Left hindlimb (tissue), 1 donor: ENCODE results near the gene LAMB2.

Experiments used
- DNase-seq: peaks from one replicate; pipeline ENCODE4 v3.0.0-alpha.2; 2018

Gene LAMB2

DNA sequence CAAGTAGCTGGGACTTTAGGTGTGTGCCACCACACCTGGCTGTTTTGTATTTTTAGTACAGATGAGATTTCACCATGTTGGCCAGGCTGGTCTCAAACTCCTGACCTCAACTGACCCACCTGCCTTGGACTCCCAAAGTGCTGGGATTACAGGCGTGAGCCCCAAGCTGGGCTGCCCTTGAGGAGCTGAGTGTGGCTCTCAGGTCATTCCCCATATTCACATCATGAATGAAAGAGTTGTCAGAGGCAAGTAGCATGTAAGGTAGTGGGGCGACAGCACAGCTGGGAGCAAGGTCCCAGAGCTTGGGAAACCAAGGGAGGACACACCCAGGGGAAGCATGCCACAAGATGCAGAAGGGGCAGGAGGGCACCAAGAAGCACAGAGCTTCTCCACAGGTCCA is 28.3 kb upstream of the LAMB2 start:
- no peak for DNase-seq

DNA sequence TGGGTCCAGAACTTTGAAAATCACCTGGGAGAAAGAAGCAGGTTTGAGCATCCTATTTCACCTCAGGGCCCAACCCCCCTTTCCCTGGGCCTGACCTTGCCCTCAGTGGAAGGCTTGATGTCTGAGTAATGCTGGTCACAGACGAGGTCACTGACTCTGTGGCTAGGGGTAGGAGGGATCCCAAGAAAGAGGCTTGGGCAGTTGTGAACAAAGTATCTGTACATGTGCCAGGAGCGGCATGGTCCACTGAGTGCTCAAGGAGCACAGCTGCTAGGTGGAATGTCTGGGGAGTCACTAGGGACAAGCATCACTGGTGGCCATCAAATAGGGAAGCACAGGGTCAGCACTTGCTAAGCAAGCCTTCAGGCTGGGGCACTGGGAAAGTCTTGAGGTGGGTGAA is 25.9 kb upstream of the LAMB2 start:
- DNase-seq = no peak

DNA sequence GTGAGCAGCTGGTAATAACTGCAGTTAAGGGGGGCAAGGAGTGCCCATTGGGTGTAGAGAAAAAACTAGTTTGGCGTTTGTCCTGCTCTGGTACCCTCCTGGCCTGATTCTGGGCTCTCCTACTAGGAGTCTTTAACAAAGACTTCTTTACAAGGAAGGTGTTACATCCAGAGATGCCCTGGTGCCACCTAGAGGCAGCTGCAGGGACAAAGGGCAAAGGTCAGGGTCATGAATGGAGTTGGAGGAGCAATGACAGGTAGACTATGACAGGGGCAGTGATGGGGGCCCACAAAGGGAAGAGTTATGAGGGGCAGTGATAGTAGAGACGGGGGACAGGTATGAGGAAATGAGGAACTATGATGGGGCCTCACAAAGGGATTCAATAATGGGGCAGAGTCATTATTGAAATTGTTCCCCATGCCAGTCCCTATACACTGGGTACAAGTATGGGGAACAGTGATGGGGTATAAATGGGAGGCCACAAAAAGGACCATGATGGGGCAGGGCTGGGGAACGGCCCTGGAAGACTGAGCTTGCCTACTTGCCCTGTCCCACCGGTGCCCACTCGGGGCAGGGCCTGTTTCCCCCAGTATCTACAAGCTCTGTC is 25.4 kb upstream of the LAMB2 start:
- no peak for DNase-seq

DNA sequence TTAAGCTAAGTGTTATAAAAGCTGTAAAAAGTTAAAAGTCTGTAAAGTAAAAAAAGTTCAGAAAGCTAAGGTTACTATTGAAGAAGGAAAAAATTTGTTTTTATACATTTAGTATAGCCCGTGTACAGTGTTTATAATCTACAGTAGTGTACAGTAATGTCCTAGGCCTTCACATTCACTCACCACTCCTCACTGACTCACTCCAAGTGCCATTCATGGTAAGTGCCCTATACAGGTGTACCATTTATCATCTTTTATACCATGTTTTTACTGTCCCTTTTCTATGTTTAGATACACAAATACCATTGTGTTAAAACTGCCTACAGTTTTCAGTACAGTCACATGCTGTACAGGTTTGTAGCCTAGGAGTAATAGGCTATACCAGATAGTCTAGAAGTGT is 24.4 kb upstream of the LAMB2 start:
- DNase-seq = no peak

DNA sequence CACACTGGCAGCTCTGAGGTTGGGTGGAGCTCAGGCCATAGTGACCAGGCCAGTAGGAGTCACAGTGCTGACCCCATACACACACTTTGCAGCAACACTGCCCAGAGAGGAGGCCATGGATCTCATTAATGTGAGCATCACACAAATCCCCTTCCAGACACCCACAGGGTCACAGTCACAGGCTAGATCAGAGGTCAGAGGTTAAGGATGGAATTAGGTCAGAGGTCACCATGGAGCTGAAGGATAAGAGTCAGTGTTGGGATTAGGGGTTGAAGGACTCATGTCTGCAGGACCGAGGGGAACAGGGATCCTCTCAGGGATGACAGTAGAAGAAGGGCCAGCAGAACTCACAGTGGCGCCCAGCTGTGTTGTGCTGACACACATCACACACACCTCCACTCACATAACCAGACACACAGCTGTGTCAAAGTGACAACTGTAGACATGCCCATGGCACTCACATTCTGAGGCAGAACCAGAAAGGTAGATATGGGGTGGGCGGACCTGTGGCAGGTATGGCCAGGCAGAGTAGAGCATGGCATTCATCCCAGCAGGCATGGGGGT is 20.6 kb upstream of the LAMB2 start:
- DNase-seq = no peak

DNA sequence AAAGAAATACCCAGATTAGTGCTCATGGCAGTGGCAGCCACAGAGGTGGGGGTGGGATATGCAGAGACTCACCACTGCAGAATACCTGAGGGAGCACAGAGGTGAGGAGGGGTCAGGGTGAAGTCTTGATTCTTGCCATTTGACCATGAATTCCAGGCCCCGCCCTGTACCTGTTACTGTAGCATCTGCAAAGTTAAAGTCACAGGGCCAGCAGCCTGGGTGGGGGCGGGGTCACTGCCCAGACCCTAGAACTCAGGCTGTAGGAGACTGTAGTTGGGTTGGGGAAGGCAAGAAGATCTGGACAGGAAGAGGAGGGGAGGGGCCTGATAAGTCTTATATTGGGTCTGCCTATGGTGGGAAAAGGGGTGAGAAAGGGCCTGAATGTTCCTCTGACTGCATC is 18.8 kb upstream of the LAMB2 start:
- no peak for DNase-seq

DNA sequence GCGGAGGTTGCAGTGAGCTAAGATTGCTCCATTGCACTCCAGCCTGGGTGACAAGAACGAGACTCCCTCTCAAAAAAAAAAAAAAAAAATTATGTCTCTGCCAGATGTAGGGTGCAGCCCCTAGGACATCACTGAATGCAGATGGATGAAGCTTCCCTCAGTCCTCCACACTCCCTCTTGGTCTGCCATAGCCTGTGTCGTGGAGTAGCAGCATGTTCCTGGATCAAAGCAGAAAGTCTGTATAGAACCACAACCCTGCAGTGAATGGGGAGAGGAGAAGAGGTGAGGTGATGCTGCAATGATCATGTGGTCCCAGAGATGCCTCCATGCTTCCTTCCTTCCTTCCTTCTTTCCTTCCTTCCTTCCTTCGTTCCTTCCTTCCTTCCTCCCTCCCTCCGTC is 15.3 kb upstream of the LAMB2 start:
- DNase-seq = no peak

DNA sequence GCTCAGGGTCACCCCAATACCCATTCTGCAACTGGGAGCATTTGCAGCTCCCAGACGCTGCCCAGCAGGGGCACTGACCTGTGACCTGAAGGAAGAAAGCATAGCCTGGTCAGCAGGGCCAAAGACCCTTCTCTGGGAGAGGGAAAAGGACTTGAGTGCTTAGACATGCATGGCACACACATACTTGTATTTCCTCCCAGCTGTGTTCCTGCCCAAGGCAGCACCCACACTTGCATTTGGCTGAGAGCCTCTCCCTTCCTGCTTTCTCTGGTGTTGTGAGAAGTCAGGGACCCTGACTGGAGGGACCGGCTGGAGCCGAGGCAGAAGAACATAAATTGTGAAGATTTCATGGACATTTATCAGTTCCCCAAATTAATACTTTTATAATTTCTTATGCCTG is 7.2 kb upstream of the LAMB2 start:
- no peak for DNase-seq

DNA sequence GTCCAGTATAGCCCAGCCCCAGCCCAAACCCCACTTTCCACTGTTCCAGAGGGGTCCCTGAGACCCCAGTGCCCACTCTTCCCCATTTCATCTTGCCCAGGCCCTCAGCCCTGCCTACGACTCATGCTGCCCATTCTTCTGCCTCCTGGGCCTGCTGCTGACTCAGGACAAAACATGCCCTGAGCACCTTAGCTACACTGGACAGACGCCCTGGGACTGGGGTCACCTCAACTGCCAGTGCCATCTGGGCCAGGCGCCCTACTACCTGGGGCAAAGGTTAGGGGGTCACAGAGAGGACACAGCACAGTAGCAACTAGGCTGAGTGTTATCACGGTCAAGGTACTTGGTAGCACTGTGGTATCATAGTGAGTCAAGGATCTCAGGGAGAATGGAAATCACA is 2.6 kb upstream of the LAMB2 start:
- DNase-seq = no peak

DNA sequence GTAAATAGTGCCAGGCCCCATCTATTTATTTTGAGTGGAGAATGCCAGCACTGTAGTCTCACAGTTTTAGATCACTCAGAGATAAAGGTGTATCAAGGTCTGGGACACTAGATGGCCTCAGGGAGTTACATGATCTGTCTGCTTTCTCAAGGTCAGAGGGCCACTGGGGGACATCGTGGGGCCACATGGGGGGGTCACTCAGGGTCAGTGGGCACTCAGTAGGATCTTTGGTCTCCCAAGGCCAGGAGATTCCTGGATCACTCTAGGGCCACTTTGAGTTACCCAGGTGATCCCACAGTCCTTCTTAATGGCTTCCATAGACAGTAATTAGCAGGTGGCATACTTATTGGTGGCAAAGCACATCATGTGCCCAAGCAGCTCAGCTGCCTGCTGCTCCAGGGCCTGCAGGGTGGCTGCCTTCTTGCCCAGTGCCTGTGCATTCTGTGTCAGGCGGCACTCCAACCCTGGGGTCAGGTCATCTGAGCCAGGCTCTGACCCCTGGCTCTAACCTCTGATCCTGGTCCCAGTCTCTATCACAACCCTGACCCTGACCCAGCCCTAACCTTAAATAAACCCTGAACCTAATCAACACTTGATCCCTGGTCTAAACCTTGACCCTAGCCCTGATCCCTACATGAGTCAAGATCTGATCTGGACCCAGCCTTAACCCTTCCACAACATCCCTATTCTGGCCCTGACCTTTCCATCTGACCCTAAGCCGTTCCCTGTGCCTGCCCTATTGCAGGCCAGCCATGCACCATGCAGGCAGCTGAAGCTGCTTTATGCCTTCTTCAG is 1.8 kb upstream of the LAMB2 start:
- no peak for DNase-seq

DNA sequence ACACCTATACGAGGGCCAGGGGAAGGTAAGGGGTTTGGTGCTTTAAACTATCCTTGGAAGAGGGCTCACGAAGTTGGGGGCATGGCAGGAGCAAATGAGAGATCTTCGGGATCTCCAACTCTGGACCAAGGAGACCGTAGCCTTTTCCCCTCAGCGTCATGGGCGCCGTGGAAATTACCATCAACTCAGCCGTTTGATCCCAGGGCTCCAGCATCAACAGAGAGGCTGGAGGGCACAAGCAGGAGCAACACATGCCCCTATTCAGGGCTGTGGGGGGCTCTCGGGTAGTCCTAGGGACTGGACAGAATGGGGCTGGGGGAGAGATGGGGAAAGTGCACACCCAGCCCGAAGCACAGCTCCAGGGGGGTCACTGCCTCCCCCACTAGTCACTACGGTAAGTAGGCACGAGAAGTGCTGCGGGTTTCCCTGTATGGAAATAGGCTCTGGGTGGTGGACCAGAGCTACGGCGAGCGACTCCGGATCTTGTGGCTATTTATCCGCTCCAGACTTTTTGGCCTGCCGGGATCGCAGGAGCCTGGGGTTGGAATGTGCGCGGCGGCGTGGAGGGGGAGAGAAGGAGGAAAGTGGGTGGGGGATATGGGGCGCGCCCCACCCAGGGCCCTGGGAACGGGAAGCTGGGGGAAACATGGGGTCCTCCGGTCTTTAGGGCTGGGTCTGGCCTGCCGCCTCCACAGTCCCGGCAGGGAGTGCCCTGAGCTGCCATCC is 539 bp upstream of the LAMB2 start:
- DNase-seq = peak; percentile 92

DNA sequence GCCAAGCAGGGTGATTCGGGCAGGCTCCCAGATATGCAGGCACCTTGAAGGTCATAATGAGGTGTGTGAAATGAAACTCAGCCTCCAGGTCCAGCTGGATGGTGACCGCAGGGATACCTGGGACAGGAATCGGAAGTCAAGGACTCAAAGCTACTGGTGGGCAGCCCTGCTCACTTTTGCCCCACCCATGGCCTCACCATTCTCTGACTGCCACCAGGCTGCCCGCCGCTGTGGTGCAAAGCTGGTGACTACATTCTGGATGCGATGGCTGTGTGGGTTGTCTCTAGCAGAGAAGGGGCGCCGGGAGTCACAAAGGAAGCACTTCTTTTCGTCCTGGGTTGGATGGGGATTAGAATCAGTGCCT is 795 bp downstream of the LAMB2 start:
- no peak for DNase-seq

DNA sequence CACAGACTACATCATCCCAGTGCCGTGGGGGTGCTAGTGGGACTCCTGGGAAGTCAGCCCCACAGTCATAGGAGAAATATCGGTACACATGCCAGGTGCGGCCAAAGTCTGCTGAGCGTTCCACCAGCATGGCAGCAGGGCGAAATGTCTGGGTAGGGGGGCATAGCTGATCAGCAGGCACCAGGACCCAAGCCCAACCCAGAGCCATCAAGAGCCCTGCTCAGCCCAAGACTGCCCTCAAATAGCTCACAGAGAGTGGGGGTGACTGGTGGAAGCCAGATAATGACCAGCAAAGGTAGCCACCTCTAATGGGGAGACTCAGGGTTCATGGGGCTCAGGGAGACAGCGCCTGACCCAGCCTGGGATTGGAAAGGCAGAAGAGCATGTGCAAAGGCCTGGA is 1.3 kb downstream of the LAMB2 start:
- DNase-seq = no peak

DNA sequence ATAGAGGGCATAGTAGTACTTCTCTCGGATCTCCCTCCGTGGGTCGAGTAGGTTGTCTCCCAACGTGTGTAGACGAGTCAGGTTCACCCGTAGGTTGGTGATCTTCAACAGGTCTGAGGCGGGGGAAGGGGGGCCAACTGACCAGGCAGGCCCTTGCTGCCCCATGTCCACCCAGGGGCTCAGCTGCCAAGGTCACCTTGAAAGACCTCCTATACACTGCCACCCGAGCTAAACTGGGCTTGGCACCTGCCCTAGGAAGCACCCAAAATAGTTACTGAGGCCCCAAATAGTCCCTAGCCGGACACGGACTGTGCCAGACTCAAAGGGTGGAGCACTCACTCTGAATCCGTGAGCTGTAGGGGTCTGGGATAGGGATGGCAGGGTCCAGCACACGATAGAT is 1.8 kb downstream of the LAMB2 start:
- DNase-seq = no peak

DNA sequence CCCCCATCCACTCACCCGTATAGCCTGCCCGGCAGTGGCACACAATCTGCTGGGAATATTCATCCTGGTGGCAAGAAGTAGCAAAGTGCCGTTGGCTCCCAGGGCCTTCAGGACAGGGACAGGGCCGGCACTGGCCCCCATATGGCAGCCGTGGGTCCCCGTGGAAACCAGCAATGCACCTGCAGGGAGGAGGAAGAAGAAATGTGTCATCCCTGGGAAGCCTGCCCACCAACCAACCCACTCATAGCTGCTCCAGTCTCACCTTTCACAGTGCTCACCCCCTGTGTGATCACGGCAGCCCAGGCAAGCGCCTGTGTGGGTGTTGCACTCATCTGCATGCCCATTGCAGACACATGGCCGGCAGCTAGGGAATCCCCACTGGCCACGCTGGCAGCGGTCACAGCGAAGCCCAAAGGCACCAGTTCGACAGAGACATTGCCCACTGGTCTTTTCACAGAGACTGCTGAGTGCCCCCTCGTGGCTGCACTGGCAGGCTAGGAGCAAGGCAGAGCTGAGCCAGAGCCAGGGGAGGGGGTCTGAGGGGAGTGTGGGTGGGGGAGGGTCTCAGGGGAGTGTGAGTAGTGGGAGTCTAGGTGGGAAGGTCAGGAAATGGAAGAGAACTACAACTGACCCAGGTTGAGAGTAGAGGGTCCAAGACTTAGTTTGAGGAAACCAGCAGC is 7.7 kb downstream of the LAMB2 start:
- DNase-seq = no peak

DNA sequence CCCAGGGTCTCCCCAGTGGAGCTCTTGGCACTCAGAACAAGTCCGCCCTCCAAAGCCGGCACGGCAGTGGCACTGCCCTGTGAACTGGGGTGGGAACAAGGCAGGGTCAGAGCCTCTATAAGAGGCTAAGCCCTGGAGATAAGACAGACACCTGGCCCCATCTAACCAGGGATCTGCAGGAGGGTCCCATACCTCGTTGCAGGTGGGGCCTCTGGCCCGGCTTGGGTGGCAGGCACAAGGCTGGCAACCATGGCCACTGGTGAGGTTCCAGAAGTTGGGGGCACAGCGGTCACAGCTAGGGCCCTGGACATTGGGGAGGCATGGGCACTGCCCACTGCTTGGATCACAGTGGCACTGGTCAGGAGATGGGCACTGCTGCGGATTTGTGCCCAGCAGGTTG is 8.6 kb downstream of the LAMB2 start:
- DNase-seq = no peak

DNA sequence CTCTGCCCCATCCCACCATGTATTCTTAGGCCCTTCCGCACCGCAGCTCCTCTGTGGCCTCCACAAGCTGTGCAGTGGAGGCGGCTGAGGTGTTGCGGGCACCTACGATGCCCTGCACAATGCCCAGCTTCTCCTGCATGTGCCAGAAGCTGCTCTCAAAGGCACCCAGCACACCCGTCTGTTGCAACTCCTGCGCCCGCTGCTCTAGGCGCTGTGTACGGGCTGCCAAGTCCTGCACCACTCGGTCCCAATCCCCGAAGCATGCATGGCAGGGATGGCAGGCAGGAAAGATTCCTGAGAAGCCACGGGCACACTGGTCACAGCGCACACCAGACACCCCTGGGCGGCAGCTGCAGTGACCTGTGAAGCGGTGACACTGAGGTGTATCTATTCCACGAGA is 9.2 kb downstream of the LAMB2 start:
- no peak for DNase-seq

DNA sequence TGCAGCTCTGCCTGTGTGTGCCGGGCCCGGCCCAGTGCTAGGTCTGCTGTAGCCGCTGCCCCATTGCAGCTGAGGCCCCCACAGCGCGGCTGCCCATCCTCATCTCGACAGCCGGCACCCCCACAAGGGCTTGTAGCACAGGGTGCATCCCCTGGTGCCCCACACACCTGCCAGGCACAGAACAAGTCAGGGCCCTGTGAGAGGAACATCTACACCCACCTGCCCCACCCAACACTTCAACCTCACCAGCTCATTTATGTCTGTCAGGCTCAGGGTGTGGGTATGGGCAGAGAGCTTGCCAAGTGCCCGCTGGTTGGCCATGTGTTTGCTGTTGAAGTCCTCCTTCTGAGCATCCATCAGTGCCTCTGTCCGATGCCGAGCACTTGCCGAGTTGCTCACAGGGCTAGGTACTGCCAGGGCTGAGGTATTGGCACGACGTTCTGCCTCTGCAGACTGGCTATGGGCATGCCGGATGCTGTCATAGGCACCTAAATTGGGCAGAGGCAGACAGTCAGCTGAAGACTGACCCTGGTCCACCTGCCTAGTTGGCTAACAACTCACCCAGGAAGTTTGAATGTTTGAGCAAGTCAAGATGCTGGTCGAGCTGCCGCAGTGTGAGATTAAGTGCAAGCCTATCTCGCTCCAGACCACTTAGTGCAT is 9.8 kb downstream of the LAMB2 start:
- no peak for DNase-seq

DNA sequence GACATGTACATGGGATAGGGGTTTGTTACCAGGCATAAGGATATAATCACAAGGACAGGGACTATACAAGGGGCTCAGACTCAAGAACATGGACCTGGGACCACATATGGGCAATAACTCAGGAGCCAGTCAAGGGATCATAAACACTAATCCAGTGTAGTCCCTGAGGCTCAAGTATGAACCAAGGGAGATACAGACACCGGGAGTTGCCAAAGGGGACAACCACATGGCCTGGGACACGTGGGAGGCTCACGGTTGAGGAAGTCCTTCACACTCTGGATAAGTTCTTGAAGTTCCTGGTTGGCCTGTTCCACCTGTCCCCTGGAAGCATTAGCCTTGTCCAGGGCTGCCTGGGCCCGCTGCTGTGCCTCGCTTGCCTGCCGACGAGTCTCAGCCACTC is 10.4 kb downstream of the LAMB2 start:
- no peak for DNase-seq

DNA sequence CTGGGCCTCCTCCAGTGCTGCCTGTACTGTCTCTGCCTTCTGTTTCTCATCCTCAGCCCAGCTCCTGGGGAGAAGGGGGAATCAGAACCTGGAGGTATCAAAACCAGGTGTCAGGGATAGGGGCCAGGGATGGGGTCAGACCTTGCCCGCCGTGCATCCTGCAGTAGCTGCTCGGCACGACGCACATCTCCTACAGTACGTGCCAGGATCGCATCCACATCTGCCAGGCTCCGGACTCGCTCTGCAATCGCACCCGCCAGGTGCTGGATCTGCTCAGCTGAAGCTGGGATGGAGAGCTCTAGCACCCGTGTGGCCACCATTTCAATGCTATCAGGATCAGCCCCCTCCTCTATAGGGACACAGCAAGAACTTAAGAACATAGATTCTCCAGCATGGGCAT is 10.8 kb downstream of the LAMB2 start:
- no peak for DNase-seq

DNA sequence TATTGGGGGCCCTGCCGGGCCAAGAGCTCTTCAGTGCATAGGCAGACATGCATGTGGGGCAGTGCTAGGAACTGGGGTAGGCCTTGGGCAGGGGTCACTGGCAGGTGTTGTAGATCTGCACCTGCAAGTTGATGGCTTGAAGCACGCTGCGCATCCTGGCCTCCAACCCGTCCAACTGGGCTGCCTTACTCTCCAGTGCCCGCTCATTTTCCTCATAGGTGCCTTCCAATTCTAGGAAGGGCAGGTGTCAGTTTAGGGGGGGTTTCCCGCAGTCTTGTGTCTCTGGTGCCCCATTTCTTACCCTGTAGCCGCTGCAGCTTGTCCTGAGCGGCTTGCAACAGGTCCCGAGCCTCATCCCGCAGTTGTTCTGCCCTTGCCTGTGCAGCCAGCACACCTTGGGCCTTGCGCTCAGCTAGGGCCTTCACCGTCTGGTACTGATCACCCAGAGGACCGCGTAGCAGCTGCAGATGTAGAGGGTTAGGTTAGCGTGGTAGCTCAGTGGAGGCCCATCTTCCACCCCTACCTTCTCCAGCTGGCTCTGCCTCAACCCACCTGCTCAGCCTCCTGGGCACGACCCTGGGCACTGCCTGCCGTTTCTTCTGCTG is 11.6 kb downstream of the LAMB2 start:
- no peak for DNase-seq

DNA sequence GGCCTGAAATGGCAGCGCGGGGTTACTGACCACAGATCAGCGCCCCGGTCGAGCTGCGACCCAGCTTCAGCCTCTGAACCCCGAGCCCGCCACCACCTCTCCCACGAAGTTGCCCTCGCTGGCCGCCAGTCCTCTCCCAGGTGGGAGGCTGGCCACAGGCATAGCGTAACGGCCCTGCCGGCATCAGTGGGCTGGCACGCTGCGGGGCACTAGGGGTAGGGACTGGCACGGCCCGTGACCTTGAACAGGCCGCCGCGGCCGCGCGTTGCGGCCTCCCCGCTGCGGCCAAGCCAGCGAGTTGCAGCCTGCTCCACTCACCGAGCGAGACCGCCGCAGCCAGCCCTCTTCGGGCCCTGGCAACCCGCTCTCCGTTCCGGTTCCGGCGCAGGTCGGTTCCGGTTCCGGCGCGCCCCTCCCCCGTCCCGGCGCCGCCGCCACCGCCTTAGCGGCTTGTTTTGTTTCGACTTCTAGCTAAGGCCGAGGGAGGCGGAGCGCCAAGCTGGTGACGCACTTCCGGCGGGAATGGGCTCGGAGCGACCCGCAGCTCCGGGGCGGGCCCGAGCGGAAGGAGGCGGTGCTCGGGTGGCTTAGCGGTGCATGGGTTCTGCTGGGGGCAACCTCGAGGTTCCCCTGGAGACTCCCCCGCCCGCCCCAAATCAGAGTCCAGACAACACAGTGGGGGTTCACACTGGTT is 12.3 kb downstream of the LAMB2 start, which contains the start of gene USP19:
Gene USP19, minus strand, starts transcription at position 386 of the 694 bp plus-strand sequence. CDS start 1,678 bp downstream, outside the sequence.
- peak; percentile 96 for DNase-seq
